ENCODE results near the gene RAB34. TPM values are rescaled to one million over a fixed set of nuclear protein-coding genes. Genes with fewer than 3 reads are reported as not detected.
"Not testable (repeated sequence)": the region's sequence is repeated elsewhere in the genome, so short reads cannot be mapped to it uniquely, and the experiment has no call there.

Gene RAB34
- total and polyA plus RNA-seq, 2 donors (not counting 3 experiments of a cell fraction or from before 2014, with no cell fraction given): 62.3 to 113 TPM

DNA sequence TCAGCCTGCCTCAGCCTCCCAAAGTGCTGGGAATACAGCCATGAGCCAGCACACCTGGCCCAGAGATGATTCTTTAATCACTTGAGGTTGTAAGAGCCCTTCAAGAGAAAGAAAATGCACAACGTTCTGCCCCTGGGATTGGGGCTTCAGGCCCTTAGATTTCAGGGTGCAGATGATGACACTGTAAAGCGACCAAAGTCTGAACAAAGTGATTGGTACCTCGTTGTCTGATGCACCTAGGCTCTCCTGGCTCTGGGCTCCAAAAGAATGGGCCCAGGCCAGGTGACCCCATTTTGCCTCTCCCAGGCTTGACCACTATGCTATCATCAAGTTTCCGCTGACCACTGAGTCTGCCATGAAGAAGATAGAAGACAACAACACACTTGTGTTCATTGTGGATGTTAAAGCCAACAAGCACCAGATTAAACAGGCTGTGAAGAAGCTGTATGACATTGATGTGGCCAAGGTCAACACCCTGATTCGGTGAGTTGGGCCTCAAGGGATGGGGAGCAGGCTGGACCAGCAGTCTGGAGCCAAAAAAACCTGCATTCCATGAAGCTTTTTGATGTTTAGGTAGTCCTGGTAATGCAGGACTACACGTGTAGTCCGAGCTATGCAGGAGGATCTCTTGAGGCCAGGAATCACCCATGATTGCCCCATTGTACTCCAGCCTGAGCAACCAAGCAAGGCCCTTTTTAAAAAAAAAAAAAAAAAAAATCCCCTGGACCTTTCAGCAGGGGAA lies 4.9 kb upstream of the RAB34 start:
- H3K4me2 ChIP-seq (ENCODE audit: insufficient read depth, low read length): peak overlapping the region; percentile 74
- no peaks in the 10 kb centered on the region for H3K9me3 ChIP-seq (replicated peaks; ENCODE audit: control insufficient read depth, insufficient read depth, low read length)
- no peaks in the 10 kb centered on the region for H3K27me3 ChIP-seq (ENCODE audit: control insufficient read depth in 2 of 2, insufficient read depth in 2 of 2, low read length in 2 of 2)
- DNase-seq (ENCODE audit: low read depth, low spot score) (no peak), FAIRE-seq (no peak)
- H4K20me1 ChIP-seq (replicated peaks; ENCODE audit: control insufficient read depth, extremely low read depth, insufficient read depth, low read length): no peaks in the 10 kb centered on the region
- peaks cover 38% of the 10 kb centered on the region for H3K79me2 ChIP-seq (ENCODE audit: control insufficient read depth, insufficient read depth, low read length)
- CTCF ChIA-PET: interaction anchor here (13.7 kb wide), 1 partner anchor 25 kb away, joined by 602 read pairs; the partner anchor contains the start of gene TRAF4
- H3K36me3 ChIP-seq (ENCODE audit: control insufficient read depth in 2 of 2, extremely low read depth in 1 of 2, insufficient read depth in 2 of 2, low read length in 2 of 2): peaks cover 17 to 19% of the 10 kb centered on the region in 2 experiments
- no TSS peak for BruUV-seq (replicated peaks)
- TF ChIP-seq EZH2 (IDR thresholded peaks at IDR 0.05; ENCODE audit: borderline replicate concordance, low read depth, low read length, severe bottlenecking): no peak
- TF ChIP-seq GATA2 (IDR thresholded peaks at IDR 0.05; ENCODE audit: insufficient read depth, insufficient read length, low read depth, low read length): no peak
- no peak for TF ChIP-seq FOS (IDR thresholded peaks at IDR 0.05; ENCODE audit: borderline replicate concordance, insufficient read depth, low read length)
- no peak for TF ChIP-seq MYC (IDR thresholded peaks at IDR 0.05; ENCODE audit: low read depth, low read length)
- TF ChIP-seq POLR2AphosphoS5 (IDR thresholded peaks at IDR 0.05; ENCODE audit: insufficient read depth, low read depth, low read length): no peak
- TF ChIP-seq JUN (IDR thresholded peaks at IDR 0.05; ENCODE audit: borderline replicate concordance, insufficient read depth, insufficient read length, low read depth): no peak
- TF ChIP-seq, protein P1, sequence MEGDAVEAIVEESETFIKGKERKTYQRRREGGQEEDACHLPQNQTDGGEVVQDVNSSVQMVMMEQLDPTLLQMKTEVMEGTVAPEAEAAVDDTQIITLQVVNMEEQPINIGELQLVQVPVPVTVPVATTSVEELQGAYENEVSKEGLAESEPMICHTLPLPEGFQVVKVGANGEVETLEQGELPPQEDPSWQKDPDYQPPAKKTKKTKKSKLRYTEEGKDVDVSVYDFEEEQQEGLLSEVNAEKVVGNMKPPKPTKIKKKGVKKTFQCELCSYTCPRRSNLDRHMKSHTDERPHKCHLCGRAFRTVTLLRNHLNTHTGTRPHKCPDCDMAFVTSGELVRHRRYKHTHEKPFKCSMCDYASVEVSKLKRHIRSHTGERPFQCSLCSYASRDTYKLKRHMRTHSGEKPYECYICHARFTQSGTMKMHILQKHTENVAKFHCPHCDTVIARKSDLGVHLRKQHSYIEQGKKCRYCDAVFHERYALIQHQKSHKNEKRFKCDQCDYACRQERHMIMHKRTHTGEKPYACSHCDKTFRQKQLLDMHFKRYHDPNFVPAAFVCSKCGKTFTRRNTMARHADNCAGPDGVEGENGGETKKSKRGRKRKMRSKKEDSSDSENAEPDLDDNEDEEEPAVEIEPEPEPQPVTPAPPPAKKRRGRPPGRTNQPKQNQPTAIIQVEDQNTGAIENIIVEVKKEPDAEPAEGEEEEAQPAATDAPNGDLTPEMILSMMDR (IDR thresholded peaks at IDR 0.05; ENCODE audit: extremely low read depth in 1 of 2, insufficient read depth in 1 of 2, low read depth in 1 of 2, low read length in 2 of 2): no peak
- TF ChIP-seq, protein P2, sequence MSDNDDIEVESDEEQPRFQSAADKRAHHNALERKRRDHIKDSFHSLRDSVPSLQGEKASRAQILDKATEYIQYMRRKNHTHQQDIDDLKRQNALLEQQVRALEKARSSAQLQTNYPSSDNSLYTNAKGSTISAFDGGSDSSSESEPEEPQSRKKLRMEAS (IDR thresholded peaks at IDR 0.05; ENCODE audit: insufficient read depth, insufficient read length): no peak
- TF ChIP-seq POLR2A (IDR thresholded peaks at IDR 0.05; ENCODE audit: low read depth, low read length): peak; percentile 41
- no peak overlapping the region for H3K27ac ChIP-seq (ENCODE audit: insufficient read depth, low read depth, low read length)
- dilution Hi-C loops (cut with MboI; ENCODE audit: extremely low pct_ligation_motif_present, low sequenced_read_pairs): no loop called here
- no peaks in the 10 kb centered on the region for H3K9me1 ChIP-seq (replicated peaks; ENCODE audit: control insufficient read depth, extremely low read depth, insufficient read depth, low read length)
- POLR2A ChIA-PET: interaction anchor here (0.6 kb wide), 1 partner anchor 65 kb away, joined by 5 read pairs; no protein-coding TSS in a partner anchor
- no peak overlapping the region for H2AFZ ChIP-seq (ENCODE audit: low read depth, low read length)
- intact Hi-C loops (cut with micrococcal nuclease): no loop called here
- H3K4me3 ChIP-seq (replicated peaks in 1 of 3; ENCODE audit: insufficient read depth in 1 of 3, low read depth in 1 of 3, low read length in 3 of 3): peak overlapping the region in 1 of 3 experiments; percentile 6
- H3K4me1 ChIP-seq (ENCODE audit: control insufficient read depth, extremely low read depth, insufficient read depth, low read length): peaks cover 46% of the 10 kb centered on the region
- H3K9ac ChIP-seq (replicated peaks; ENCODE audit: extremely low read depth, insufficient read depth, low read length): no peak overlapping the region

GRCh38 chr17:28720997-28721329 lies 3.3 kb upstream of the RAB34 start:
- intact Hi-C loops (cut with micrococcal nuclease); H4K20me1 ChIP-seq (replicated peaks; ENCODE audit: control insufficient read depth, extremely low read depth, insufficient read depth, low read length); DNase-seq (ENCODE audit: low read depth, low spot score); H3K9me3 ChIP-seq (replicated peaks; ENCODE audit: control insufficient read depth, insufficient read depth, low read length); H3K9me1 ChIP-seq (replicated peaks; ENCODE audit: control insufficient read depth, extremely low read depth, insufficient read depth, low read length); BruUV-seq (replicated peaks); FAIRE-seq; H2AFZ ChIP-seq (ENCODE audit: low read depth, low read length); dilution Hi-C loops (cut with MboI; ENCODE audit: extremely low pct_ligation_motif_present, low sequenced_read_pairs); H3K27me3 ChIP-seq (ENCODE audit: control insufficient read depth in 2 of 2, insufficient read depth in 2 of 2, low read length in 2 of 2): not testable (repeated sequence)
- peak overlapping the region; percentile 78 for H3K27ac ChIP-seq (ENCODE audit: insufficient read depth, low read depth, low read length)
- peaks cover 46% of the 10 kb centered on the region for H3K4me1 ChIP-seq (ENCODE audit: control insufficient read depth, extremely low read depth, insufficient read depth, low read length)
- peak overlapping the region; percentile 79 for H3K9ac ChIP-seq (replicated peaks; ENCODE audit: extremely low read depth, insufficient read depth, low read length)
- peak overlapping the region; percentile 46 to 80 (median 72) for H3K4me3 ChIP-seq (replicated peaks in 1 of 3; ENCODE audit: insufficient read depth in 1 of 3, low read depth in 1 of 3, low read length in 3 of 3)
- ChIA-PET POLR2A (interaction anchor here (1.1 kb wide), 1 partner anchor 10 kb away, joined by 3 read pairs; no protein-coding TSS in a partner anchor), CTCF (interaction anchor here (1.1 to 1.2 kb wide), 2 partner anchors 42 to 231 kb away, joined by 3 read pairs; partner anchors contain the start of gene PHF12)
- peaks cover 43% of the 10 kb centered on the region for H3K79me2 ChIP-seq (ENCODE audit: control insufficient read depth, insufficient read depth, low read length)
- peak overlapping the region; percentile 74 for H3K4me2 ChIP-seq (ENCODE audit: insufficient read depth, low read length)
- H3K36me3 ChIP-seq (ENCODE audit: control insufficient read depth in 2 of 2, extremely low read depth in 1 of 2, insufficient read depth in 2 of 2, low read length in 2 of 2): peaks cover 17 to 19% of the 10 kb centered on the region in 2 experiments

All from endothelial cell of umbilical vein (primary cell).